Renal cortex interstitium (tissue), 11 donors: ENCODE measurements around the gene DOK1. TPM values are rescaled to one million over a fixed set of nuclear protein-coding genes. Genes with fewer than 3 reads are reported as not detected.

Experiments
- DNase-seq, 11 donors: peaks; one replicate each; pipeline ENCODE4 v3.0.0-alpha.2; 2013; ENCODE audit warnings: low read depth in 9 of 11, low spot score in 4 of 11; ENCODE audit errors: extremely low read depth in 1 of 11
- polyA plus RNA-seq, 3 donors: library from polyadenylated mRNA; unstranded; fragments of 120-200 nt; gene quantifications; one replicate each; pipeline ENCODE4 v1.2.1, GENCODE V29; 2013; ENCODE audit not compliant: insufficient read length in 3 of 3

The DOK1 gene
- polyA plus RNA-seq, 3 donors = 7.5 to 9.4 (median 9.3) TPM

GRCh38 chr2:74516650-74517049 lies 37.9 kb upstream of the DOK1 start:
- no peak for DNase-seq

- no peak for DNase-seq
These were observed 32.0 kb upstream of the DOK1 start for GRCh38 chr2:74522516-74522915.

GRCh38 chr2:74524005-74524404 lies 30.5 kb upstream of the DOK1 start:
- no peak for DNase-seq

GRCh38 chr2:74524955-74525716 lies 29.4 kb upstream of the DOK1 start:
- DNase-seq = no peak

GRCh38 chr2:74525717-74526648 lies 28.5 kb upstream of the DOK1 start, which contains the start of gene DQX1:
DQX1 (minus strand) TSS chr2:74526231; CDS start chr2:74525729, 502 bp downstream.
- no peak for DNase-seq

- no peak for DNase-seq
These were observed 27.8 kb upstream of the DOK1 start for GRCh38 chr2:74526649-74527230.

- DNase-seq = no peak
These were observed 26.8 kb upstream of the DOK1 start for GRCh38 chr2:74527741-74528140.

- DNase-seq = no peak
These were observed 25.7 kb upstream of the DOK1 start for GRCh38 chr2:74528600-74529356.

GRCh38 chr2:74529357-74530238 lies 24.9 kb upstream of the DOK1 start, which contains the start of the genes AUP1 and HTRA2:
AUP1 (minus strand) TSS chr2:74529706; CDS start chr2:74529629, 77 bp downstream.
HTRA2 (plus strand) TSS chr2:74529933; CDS start chr2:74530007, 74 bp downstream.
- DNase-seq = peak; percentile 90 to 99 (median 98)

GRCh38 chr2:74530239-74531187 lies 24.0 kb upstream of the DOK1 start:
- DNase-seq = peak in 1 of 11 donors; percentile 33

- no peak for DNase-seq
These were observed 22.9 kb upstream of the DOK1 start for GRCh38 chr2:74531666-74532065.

- no peak for DNase-seq
These were observed 22.3 kb upstream of the DOK1 start for GRCh38 chr2:74532222-74532621.

GRCh38 chr2:74533464-74533863 lies 21.1 kb upstream of the DOK1 start:
- no peak for DNase-seq

GRCh38 chr2:74534411-74534810 lies 20.1 kb upstream of the DOK1 start:
- DNase-seq = no peak

GRCh38 chr2:74535440-74535965 lies 19.0 kb upstream of the DOK1 start:
- no peak for DNase-seq

- no peak for DNase-seq
These were observed 18.2 kb upstream of the DOK1 start for GRCh38 chr2:74536166-74536950.
